Right kidney (tissue), 1 donor: Measurements from ENCODE around the gene GALK1.
A peak's percentile ranks its signal among the peaks of the same experiment; 100 is the strongest.
"Not testable (repeated sequence)": the region's sequence is repeated elsewhere in the genome, so short reads cannot be mapped to it uniquely, and the experiment has no call there.

Experiments used
- DNase-seq: peaks from one replicate; pipeline ENCODE4 v3.0.0-alpha.2; 2016

GALK1 gene

GRCh38 chr17:75769536-75769935 is 4.5 kb upstream of the GALK1 start:
- DNase-seq = no peak

- DNase-seq = no peak
These were observed 2.9 kb upstream of the GALK1 start for GRCh38 chr17:75767881-75768280.

GRCh38 chr17:75765981-75766380 is 989 bp upstream of the GALK1 start:
- DNase-seq = no peak

- DNase-seq = no peak
These were observed 628 bp downstream of the GALK1 start for GRCh38 chr17:75764417-75764710.

- DNase-seq = no peak
These were observed 1.2 kb downstream of the GALK1 start for GRCh38 chr17:75763613-75764416.

- no peak for DNase-seq
These were observed 1.8 kb downstream of the GALK1 start for GRCh38 chr17:75763269-75763607.

- no peak for DNase-seq
These were observed 2.3 kb downstream of the GALK1 start for GRCh38 chr17:75762513-75763268.

- not testable (repeated sequence) for DNase-seq
These were observed 4.9 kb downstream of the GALK1 start for GRCh38 chr17:75759978-75760640.

GRCh38 chr17:75759457-75759856 is 5.5 kb downstream of the GALK1 start:
- DNase-seq = no peak

GRCh38 chr17:75758131-75758905 is 6.7 kb downstream of the GALK1 start:
- no peak for DNase-seq

- no peak for DNase-seq
These were observed 7.8 kb downstream of the GALK1 start for GRCh38 chr17:75757086-75757681.

GRCh38 chr17:75756451-75757085 is 8.4 kb downstream of the GALK1 start:
- no peak for DNase-seq

- DNase-seq = no peak
These were observed 9.0 kb downstream of the GALK1 start for GRCh38 chr17:75755990-75756389.

- no peak for DNase-seq
These were observed 9.6 kb downstream of the GALK1 start for GRCh38 chr17:75755205-75755901.

- DNase-seq = no peak
These were observed 10.4 kb downstream of the GALK1 start for GRCh38 chr17:75754378-75755204.

- DNase-seq = peak; percentile 70
These were observed 11.2 kb downstream of the GALK1 start for GRCh38 chr17:75753514-75754377.

- no peak for DNase-seq
These were observed 12.0 kb downstream of the GALK1 start for GRCh38 chr17:75752802-75753513.

- DNase-seq = no peak
These were observed 12.6 kb downstream of the GALK1 start for GRCh38 chr17:75752405-75752709.
